Activated CD8-positive, alpha-beta memory T cell treated with anti-CD3 and anti-CD28 coated beads, Interleukin-2, amount 10 ng/mL, durations not matched to agents 7 days and 5 days (primary cell): ENCODE results near the gene JAK3. TPM values are rescaled to one million over a fixed set of nuclear protein-coding genes. Genes with fewer than 3 reads are reported as not detected.

Experiments used
- ATAC-seq: fragments of 150-1000 bp; cut with Tn5 transposase; one replicate; pipeline ENCODE4 v1.10.0; 2021; ENCODE audit warnings: moderate library complexity
- CTCF ChIA-PET: fragments of 350-600 bp; sonication (Branson Sonifier 250); formaldehyde crosslinking; loops from one replicate; lab custom pipeline; 2021; ENCODE audit warnings: antibody characterized with exemption; lab: Charles Lee
- DNase-seq: peaks from one replicate; pipeline ENCODE4 v3.0.0-alpha.2; 2020
- H3K27ac Mint-ChIP-seq: one replicate; pipeline ENCODE4 v1.8.0; 2021; ENCODE audit warnings: mild to moderate bottlenecking, mixed read lengths
- H3K27me3 Mint-ChIP-seq: one replicate; pipeline ENCODE4 v1.8.0; 2021; ENCODE audit warnings: mixed read lengths
- H3K36me3 Mint-ChIP-seq: one replicate; pipeline ENCODE4 v1.8.0; 2021; ENCODE audit warnings: mild to moderate bottlenecking, mixed read lengths
- H3K4me1 Mint-ChIP-seq: one replicate; pipeline ENCODE4 v1.8.0; 2021; ENCODE audit warnings: mixed read lengths
- H3K4me3 Mint-ChIP-seq: one replicate; pipeline ENCODE4 v1.8.0; 2021; ENCODE audit warnings: mild to moderate bottlenecking, moderate library complexity, mixed read lengths
- H3K9me3 Mint-ChIP-seq: one replicate; pipeline ENCODE4 v1.8.0; 2022; ENCODE audit warnings: low read depth, mixed read lengths
- total RNA-seq, 2 experiments: library from RNA; stranded (reverse); gene quantifications; one replicate each; pipeline ENCODE4 v1.2.3, GENCODE V29; 2021

JAK3 gene
- total RNA-seq, 2 experiments from 2014 or later = 137 to 146 TPM

GRCh38 chr19:17829855-17830566 lies 17.8 kb downstream of the JAK3 start:
- H3K9me3 Mint-ChIP-seq = peaks cover 3% of the 10 kb centered on the region
- H3K36me3 Mint-ChIP-seq = peaks cover 64% of the 10 kb centered on the region
- ATAC-seq (no peak), DNase-seq (no peak)
- CTCF ChIA-PET = interaction anchor here (0.7 to 1.5 kb wide), 2 partner anchors 29 to 103 kb away, joined by 3 to 4 read pairs; partner anchors contain the start of gene RPL18A
- no peak overlapping the region for H3K4me3 Mint-ChIP-seq
- H3K27ac Mint-ChIP-seq = no peak overlapping the region
- peaks cover 6% of the 10 kb centered on the region for H3K4me1 Mint-ChIP-seq
- H3K27me3 Mint-ChIP-seq = no peaks in the 10 kb centered on the region

DNA sequence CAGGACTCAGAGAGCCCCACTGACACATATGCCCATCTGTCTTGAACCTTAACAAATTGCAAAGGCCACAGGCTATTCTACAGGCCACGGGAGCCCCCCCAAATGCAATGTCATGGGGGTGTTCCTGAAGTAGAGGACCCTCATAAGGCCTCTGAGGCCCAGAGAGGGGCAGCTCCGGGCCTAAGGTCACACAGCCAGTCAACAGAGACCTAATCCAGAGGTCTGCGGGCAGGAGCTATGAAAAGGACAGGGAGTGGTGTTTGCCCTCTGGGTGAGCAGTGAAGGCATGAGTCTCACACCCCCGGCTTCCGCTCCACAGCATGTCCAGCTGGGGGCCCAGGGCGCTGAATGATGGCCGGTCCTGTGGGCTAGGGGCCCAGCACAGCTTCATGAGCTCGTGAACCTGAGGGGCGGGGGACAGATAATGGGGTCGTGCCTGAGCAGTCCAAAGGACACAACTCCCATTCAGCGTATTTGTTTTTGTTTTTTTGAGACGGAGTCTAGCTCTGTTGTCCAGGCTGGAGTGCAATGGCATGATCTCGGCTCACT lies 21.2 kb downstream of the JAK3 start:
- H3K9me3 Mint-ChIP-seq = no peaks in the 10 kb centered on the region
- H3K27ac Mint-ChIP-seq = no peak overlapping the region
- H3K4me3 Mint-ChIP-seq = no peak overlapping the region
- ATAC-seq (no peak), DNase-seq (no peak)
- no peaks in the 10 kb centered on the region for H3K27me3 Mint-ChIP-seq
- CTCF ChIA-PET = interaction anchor here (0.6 to 1.1 kb wide), 2 partner anchors 29 to 114 kb away, joined by 3 to 4 read pairs; no protein-coding TSS in a partner anchor
- H3K4me1 Mint-ChIP-seq = no peaks in the 10 kb centered on the region
- H3K36me3 Mint-ChIP-seq = peaks cover 39% of the 10 kb centered on the region

GRCh38 chr19:17824339-17824738 lies 23.4 kb downstream of the JAK3 start:
- no peaks in the 10 kb centered on the region for H3K4me1 Mint-ChIP-seq
- CTCF ChIA-PET = interaction anchor here (1.0 to 1.1 kb wide), 2 partner anchors 11 to 433 kb away, joined by 3 read pairs; no protein-coding TSS in a partner anchor
- peaks cover 25% of the 10 kb centered on the region for H3K36me3 Mint-ChIP-seq
- H3K4me3 Mint-ChIP-seq = no peak overlapping the region
- no peaks in the 10 kb centered on the region for H3K27me3 Mint-ChIP-seq
- ATAC-seq (no peak), DNase-seq (no peak)
- H3K27ac Mint-ChIP-seq = no peak overlapping the region
- no peaks in the 10 kb centered on the region for H3K9me3 Mint-ChIP-seq

DNA sequence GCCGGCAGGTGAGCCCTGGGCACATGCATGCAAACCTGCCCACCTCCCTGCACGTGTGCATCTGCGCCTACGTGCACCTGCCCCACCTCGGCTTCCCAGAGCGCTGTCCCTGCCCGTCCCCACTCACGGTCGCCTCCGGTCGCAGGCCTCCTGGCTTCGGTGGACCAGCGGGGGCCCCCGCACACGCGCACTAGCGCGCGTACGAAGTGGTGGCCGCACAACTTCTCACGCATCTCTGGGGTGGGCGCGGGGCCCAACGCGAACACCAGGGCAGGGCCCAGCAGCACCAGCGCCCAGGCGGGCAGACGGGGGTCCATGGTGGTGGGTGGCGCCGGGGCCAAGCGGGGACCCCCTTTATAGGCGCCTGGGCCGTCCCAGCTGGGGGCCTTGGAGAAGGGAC lies 26.6 kb downstream of the JAK3 start, which contains the start of gene INSL3:
TSS of gene INSL3 (minus strand) at position 330 of the 400 bp plus-strand sequence. CDS start at position 317, 13 bp downstream.
- H3K4me3 Mint-ChIP-seq = no peak within 1 kb of the TSS
- H3K27ac Mint-ChIP-seq = no peak within 1 kb of the TSS
- H3K9me3 Mint-ChIP-seq = no peaks in the 10 kb centered on the region
- H3K27me3 Mint-ChIP-seq = no peaks in the 10 kb centered on the region
- ATAC-seq (no peak), DNase-seq (no peak)
- CTCF ChIA-PET = interaction anchor here (1.2 to 1.4 kb wide), 2 partner anchors 13 to 28 kb away, joined by 3 read pairs; no protein-coding TSS in a partner anchor
- H3K4me1 Mint-ChIP-seq = no peaks in the 10 kb centered on the region
- H3K36me3 Mint-ChIP-seq = peaks cover 7% of the 10 kb centered on the region

DNA sequence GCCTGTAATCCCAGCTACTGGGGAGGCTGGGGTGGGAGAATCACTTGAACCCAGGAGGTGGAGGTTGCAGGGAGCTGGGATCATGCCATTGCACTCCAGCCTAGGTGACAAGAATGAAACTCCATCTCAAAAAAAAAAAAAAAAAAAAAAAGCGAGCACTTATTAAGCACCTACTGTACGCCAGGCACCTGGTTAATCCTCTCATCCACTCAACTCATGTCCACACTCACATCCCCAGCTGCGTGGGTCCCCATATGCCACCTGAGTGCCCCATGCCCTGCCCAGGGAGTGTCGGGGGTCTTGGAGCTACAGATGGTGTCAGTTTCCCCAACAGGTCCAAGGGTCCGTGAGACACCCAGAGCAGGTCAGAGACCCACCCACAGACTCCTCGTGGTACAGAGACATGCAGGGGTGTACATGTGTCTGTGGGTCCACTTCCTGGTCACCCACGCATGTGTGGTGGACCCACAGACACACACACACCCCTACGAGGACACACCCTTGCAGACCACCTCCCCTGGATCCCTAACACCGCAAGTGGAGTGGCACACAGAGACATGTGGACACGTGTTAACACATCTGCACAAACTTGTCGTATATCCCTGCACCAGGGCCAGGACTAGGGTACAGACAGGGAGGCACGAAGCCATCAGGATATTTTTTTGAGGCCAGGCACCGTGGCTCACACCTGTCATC lies 30.0 kb downstream of the JAK3 start:
- no peaks in the 10 kb centered on the region for H3K36me3 Mint-ChIP-seq
- H3K27me3 Mint-ChIP-seq = no peaks in the 10 kb centered on the region
- ATAC-seq = no peak
- no peak for DNase-seq
- CTCF ChIA-PET = interaction anchor here (1.1 to 1.4 kb wide), 2 partner anchors 26 to 38 kb away, joined by 3 read pairs; no protein-coding TSS in a partner anchor
- no peak overlapping the region for H3K4me3 Mint-ChIP-seq
- H3K27ac Mint-ChIP-seq = no peak overlapping the region
- H3K9me3 Mint-ChIP-seq = no peaks in the 10 kb centered on the region
- H3K4me1 Mint-ChIP-seq = no peaks in the 10 kb centered on the region

GRCh38 chr19:17812099-17812498 lies 35.7 kb downstream of the JAK3 start:
- no peak overlapping the region for H3K27ac Mint-ChIP-seq
- peaks cover 9% of the 10 kb centered on the region for H3K4me1 Mint-ChIP-seq
- H3K4me3 Mint-ChIP-seq = no peak overlapping the region
- no peak for DNase-seq
- CTCF ChIA-PET = no interaction called here
- H3K27me3 Mint-ChIP-seq = peaks cover 10% of the 10 kb centered on the region
- H3K9me3 Mint-ChIP-seq = no peaks in the 10 kb centered on the region
- ATAC-seq = no peak
- no peaks in the 10 kb centered on the region for H3K36me3 Mint-ChIP-seq

DNA sequence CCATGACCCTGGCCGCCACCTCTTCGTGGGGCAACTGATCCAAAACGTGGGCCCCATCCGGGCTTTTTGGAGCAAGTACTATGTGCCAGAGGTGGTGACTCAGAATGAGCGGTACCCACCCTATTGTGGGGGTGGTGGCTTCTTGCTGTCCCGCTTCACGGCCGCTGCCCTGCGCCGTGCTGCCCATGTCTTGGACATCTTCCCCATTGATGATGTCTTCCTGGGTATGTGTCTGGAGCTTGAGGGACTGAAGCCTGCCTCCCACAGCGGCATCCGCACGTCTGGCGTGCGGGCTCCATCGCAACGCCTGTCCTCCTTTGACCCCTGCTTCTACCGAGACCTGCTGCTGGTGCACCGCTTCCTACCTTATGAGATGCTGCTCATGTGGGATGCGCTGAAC lies 36.1 kb downstream of the JAK3 start:
- Mint-ChIP-seq H3K4me1 (peaks cover 12% of the 10 kb centered on the region), H3K9me3 (no peaks in the 10 kb centered on the region), H3K27ac (no peak overlapping the region), H3K36me3 (no peaks in the 10 kb centered on the region), H3K27me3 (peaks cover 10% of the 10 kb centered on the region), H3K4me3 (no peak overlapping the region)
- ATAC-seq (no peak), DNase-seq (no peak)
- CTCF ChIA-PET = no interaction called here

DNA sequence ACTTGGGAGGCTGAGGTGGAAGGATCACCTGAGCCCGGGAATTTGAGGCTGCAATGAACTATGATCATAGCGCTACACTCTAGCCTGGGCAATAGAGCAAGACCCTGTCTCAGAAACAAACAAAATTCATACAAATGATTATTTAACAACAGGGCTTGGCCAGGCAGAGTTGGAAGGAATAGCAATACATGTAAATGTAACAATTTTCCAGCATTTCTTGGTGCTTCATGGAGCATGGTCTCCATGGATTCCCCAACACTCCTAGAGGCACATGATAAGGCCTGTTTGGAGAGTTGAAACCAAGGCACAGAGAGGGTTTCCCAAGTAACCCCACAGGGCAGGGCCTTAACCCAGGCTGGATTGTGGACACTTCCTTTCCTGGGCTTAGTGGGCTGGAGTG lies 36.7 kb downstream of the JAK3 start:
- H3K27me3 Mint-ChIP-seq = peaks cover 10% of the 10 kb centered on the region
- H3K36me3 Mint-ChIP-seq = no peaks in the 10 kb centered on the region
- no peak overlapping the region for H3K4me3 Mint-ChIP-seq
- ATAC-seq (no peak), DNase-seq (no peak)
- no peaks in the 10 kb centered on the region for H3K9me3 Mint-ChIP-seq
- H3K4me1 Mint-ChIP-seq = peaks cover 12% of the 10 kb centered on the region
- CTCF ChIA-PET = no interaction called here
- no peak overlapping the region for H3K27ac Mint-ChIP-seq

- H3K27me3 Mint-ChIP-seq = peaks cover 18% of the 10 kb centered on the region
- H3K27ac Mint-ChIP-seq = no peak overlapping the region
- no peaks in the 10 kb centered on the region for H3K9me3 Mint-ChIP-seq
- peak; percentile 53 for DNase-seq
- CTCF ChIA-PET = interaction anchor here (1.4 kb wide), 1 partner anchor 48 kb away, joined by 8 read pairs; no protein-coding TSS in a partner anchor
- H3K4me1 Mint-ChIP-seq = peaks cover 32% of the 10 kb centered on the region
- no peaks in the 10 kb centered on the region for H3K36me3 Mint-ChIP-seq
- no peak overlapping the region for H3K4me3 Mint-ChIP-seq
- ATAC-seq = no peak
Observed at GRCh38 chr19:17807731-17808316, 40.0 kb downstream of the JAK3 start.

DNA sequence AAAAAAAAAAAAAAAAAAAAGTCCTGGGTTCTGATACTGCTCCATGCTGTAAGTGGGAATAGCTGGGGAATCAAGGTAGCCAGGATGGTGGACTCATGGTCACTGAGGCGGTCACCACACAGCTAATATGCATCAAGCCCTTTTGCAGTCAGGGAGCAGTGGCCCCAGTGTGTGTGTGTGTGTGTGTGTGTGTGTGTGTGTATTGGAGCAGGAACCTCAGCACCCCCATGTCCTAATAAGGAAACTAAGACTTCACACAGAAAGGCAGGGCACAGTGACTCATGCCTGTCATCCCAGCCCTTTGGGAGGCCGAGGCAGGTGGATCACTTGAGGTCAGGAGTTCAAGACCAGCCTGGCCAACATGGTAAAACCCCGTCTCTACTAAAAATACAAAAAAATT lies 40.8 kb downstream of the JAK3 start:
- peaks cover 38% of the 10 kb centered on the region for H3K4me1 Mint-ChIP-seq
- peaks cover 21% of the 10 kb centered on the region for H3K27me3 Mint-ChIP-seq
- H3K36me3 Mint-ChIP-seq = no peaks in the 10 kb centered on the region
- no peak overlapping the region for H3K27ac Mint-ChIP-seq
- DNase-seq = no peak
- ATAC-seq = no peak
- CTCF ChIA-PET = no interaction called here
- no peaks in the 10 kb centered on the region for H3K9me3 Mint-ChIP-seq
- no peak overlapping the region for H3K4me3 Mint-ChIP-seq

GRCh38 chr19:17805427-17805826 lies 42.4 kb downstream of the JAK3 start:
- Mint-ChIP-seq H3K4me1 (peaks cover 38% of the 10 kb centered on the region), H3K27ac (no peak overlapping the region), H3K9me3 (no peaks in the 10 kb centered on the region), H3K36me3 (no peaks in the 10 kb centered on the region), H3K27me3 (peaks cover 24% of the 10 kb centered on the region), H3K4me3 (no peak overlapping the region)
- ATAC-seq = no peak
- CTCF ChIA-PET = interaction anchor here (1.1 kb wide), 1 partner anchor 9 kb away, joined by 3 read pairs; no protein-coding TSS in a partner anchor
- no peak for DNase-seq

- H3K4me3 Mint-ChIP-seq = no peak overlapping the region
- H3K36me3 Mint-ChIP-seq = no peaks in the 10 kb centered on the region
- H3K27me3 Mint-ChIP-seq = peaks cover 19% of the 10 kb centered on the region
- H3K9me3 Mint-ChIP-seq = no peaks in the 10 kb centered on the region
- peak; percentile 69 for ATAC-seq
- H3K4me1 Mint-ChIP-seq = peaks cover 38% of the 10 kb centered on the region
- peak; percentile 75 for DNase-seq
- peak overlapping the region; percentile 85 for H3K27ac Mint-ChIP-seq
- CTCF ChIA-PET = interaction anchor here (0.5 to 2.1 kb wide), 8 partner anchors 10 to 294 kb away, joined by 3 to 11 read pairs (median 6); partner anchors contain the start of gene CCDC124
Observed at GRCh38 chr19:17803264-17803896, 44.4 kb downstream of the JAK3 start.
